NK-92 (cell line): ENCODE results near the gene PTP4A1.
"Not testable (repeated sequence)": the region's sequence is repeated elsewhere in the genome, so short reads cannot be mapped to it uniquely, and the experiment has no call there.

ENCODE experiments used
- DNase-seq: peaks from one replicate; lab custom pipeline; 2025; ENCODE audit not compliant: unreplicated experiment; lab: John Stamatoyannopoulos, UW

PTP4A1 gene

DNA sequence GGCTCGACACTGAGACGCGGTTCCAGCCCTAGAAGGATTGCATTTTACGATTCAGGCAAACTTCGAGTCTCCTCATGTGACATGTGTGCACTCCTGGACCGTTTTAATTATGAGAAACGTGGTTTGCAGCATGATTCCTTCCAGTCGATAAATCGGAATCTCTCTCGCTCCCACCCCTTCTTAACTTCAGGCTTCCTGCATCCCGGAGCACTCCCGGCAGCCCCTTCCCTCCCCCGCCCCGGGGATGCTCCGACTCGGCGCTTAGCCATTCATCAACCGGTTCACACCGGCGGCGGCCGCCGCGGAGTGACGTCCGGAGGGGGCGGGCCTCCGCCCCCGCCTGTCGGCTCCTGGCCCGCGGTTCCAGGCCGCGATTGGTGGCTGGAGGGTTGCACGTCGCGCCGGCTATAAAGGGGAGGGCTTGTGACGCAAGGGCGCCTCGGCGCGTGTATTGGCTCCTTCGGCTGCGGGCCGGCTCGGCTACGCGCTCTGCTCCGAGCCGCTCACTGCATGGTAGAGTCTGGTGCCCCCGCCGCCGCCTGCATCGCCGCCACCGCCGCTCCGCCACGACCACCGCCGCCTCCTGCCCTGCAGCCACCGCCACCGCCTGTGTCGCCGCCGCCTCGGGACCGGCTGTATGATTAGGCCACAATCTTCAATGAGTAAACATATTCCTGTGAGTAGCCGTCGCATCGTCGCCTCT is at the start of gene PTP4A1, which contains the start of gene LOC128125822:
Gene PTP4A1, plus strand, starts transcription at position 437 of the 703 bp plus-strand sequence. CDS start 4,401 bp downstream, outside the sequence.
Gene LOC128125822, plus strand, starts transcription at position 437 of the 703 bp plus-strand sequence.
- peak; percentile 69 for DNase-seq

DNA sequence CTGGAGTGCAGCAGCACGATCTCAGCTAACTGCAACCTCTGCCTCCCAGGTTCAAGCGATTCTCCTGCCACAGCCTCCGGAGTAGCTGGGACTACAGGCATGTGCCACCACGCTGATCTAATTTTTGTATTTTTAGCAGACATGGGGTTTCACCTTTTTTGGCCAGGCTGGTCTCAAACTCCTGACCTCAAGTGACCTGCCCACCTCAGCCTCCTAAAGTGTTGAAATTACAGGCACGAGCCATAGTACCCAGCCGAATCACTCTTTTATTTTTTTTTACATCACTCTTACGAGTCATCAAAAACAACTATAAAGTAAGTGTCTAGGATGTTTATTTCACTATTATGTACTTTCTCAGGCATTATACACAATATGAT is 49.4 kb upstream of the PTP4A1 start:
- not testable (repeated sequence) for DNase-seq

DNA sequence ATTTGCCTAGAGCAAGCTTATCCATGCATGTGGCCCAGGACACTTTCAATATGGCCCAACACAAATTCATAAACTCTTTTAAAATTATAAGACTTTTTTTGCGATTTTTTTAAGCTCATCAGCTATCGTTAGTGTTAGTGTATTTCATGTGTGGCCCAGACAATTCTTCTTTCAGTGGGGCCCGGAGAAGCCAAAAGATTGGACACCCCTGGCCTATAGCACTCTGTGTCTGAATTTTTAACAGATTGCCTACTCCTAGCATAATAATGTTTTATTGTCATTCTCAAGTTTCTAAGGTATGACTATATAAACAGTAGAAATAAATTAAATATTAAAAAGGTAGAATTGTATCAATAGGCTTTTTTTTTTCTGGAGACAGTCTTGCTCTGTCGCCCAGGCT is 48.6 kb upstream of the PTP4A1 start:
- DNase-seq, result no peak

DNA sequence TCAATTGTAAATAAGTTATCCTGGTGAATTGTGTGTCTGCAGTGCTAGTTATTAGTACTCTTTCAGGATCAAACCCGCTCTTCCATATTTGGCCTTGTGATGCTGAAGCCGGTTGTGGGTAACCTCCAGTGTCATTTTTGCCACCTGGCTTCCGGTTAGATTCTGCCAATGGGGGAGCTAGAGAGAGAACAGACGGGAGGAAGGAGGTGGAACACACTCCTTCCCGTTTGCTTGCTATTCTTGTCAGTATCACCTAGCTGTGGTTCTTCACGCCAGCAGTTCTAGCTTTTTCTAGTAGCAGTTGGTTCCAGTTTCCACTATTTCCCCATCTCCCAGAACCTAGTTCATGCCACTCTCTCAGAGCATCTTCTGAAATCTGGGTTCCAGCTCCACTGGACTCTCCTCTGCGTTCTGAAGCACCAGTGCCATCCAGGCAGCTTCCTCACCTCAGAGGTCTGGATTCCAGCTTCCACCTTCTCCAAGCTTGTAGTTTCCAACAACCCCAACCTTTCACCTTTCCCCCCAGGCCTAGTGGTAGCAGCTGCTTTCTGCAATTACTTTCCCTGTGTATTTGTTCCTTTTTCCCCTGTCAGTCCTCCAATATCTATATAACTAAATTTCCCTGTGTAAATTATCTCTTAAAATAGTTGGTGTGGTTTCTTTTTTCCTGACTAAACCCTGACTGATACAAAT is 46.9 kb upstream of the PTP4A1 start:
- DNase-seq, result no peak

DNA sequence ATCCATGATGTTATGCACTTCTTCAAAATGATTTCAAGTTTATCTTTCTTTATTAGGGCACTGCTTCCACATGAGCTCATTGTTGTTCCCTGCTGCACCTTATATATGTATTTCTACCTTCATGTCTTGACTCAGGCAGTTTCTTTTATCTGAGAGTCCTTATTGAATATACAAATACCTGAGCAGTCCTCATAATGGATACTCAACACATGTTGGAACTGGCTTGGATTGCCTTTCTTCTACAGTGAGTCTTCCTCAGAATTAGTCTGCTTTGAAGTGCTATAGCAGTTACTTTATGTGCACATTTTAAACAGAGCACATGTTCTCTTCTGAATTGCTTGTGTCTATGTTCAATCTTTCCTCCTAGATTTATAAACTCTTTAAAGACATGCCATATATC is 45.3 kb upstream of the PTP4A1 start:
- DNase-seq, result no peak

DNA sequence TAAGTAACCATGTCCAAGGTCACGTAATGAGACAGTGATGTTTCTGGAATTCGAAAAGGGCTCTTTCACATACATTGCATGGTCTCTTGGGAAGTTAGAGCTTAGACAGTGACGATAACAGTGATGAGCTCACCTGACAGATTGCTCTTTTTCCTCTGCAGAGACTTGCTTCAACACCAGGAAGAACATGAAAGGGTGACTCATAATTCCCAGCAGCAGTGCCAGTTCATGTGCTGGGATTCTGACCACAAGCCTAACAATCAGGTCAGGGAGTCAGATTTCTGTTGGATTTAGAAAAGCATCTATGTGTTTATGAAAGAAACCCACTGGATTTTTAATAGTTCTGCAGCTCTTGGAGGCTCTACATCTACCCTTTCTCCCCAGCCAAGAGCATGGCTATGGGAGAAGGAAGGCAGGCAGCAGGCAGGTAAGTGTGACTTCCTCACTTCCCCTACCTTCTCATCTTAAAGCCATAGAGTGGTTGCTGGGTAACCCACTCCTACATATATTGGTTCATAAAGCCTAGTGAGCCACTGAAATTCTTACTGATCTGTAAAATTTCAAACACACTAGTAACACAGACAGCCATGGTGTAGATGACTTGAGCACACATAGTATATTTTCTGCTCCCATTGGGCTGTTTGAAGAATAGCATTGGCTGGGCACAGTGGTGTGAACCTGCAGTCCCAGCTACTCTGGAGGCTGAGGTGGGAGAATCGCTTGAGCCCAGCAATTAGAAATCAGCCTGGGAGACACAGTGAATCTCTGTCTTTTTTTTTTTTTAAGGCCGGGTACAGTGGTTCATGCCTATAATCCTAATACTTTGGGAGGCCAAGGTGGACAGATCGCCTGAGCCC is 44.4 kb upstream of the PTP4A1 start:
- DNase-seq, result no peak

DNA sequence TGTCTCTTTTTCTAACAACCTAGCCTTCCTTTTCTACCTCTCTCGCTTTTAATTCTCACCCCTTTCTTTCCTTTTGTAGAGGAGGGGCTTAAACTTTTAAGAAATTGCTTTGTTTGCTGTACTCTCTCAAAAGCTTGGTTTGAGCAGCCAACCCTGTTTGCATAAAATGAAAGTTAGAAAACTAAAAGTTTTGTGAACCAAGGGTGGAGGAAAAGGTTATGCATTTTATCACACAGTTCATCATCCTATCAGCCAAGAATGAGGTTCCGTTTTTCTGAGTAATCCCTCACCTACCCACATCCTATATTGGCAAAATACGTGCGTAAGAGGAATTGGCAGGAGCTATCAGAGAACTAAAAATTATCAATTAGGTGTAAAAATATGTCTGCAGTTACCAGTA is 42.8 kb upstream of the PTP4A1 start:
- no peak for DNase-seq

DNA sequence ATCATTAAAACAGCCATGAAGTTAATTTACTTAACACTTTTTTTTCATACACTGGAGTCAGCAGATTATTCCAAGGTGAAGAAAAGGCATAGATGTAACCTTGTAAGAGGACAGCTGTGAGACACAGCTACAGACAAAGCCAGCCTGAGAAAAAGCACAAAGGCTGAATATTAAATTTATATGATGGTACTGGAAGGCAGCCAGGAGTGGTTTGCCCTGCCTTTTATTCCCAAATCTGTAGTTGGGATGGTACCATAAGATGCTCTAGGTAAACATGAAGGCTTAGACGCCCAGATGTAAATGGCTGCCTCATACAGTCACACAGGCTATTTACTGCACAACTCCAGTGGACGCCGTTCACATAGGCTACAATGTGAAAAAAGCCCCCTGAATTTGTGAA is 42.1 kb upstream of the PTP4A1 start:
- DNase-seq, result no peak

DNA sequence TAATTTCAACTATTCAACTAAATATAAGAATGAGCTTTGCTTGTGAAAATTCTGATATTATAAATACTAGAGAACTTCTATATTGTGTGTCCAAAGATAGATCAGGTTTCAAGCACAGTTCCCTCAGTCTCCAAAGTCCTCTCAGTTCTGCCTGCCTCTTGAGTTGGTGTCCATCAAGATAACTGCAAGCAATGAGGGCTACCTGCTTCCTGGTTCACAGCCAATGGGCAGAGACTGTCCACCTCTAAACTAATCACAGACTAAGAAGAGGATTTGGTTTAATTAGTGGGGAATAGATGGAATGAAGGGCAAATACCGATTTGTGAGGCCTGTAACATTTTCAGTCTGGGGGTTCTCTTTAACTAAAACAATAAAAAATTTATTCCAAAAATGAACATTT is 41.3 kb upstream of the PTP4A1 start:
- no peak for DNase-seq

DNA sequence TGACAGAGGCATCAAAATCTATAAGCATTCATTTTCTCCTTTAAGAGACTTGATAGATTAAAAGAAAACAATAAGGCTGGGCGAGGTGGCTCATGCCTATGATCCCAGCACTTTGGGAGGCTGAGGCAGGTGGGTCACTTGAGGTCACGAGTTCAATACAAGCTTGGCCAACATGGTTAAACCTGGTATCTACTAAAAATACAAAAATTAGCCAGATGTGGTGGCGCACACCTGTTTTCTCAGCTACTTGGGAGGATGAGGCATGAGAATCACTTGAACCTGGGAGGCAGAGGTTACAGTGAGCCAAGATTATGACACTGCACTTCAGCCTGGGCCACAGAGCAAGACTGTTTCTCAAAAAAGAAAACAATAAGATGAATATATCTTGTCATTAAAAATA is 39.3 kb upstream of the PTP4A1 start:
- no peak for DNase-seq

DNA sequence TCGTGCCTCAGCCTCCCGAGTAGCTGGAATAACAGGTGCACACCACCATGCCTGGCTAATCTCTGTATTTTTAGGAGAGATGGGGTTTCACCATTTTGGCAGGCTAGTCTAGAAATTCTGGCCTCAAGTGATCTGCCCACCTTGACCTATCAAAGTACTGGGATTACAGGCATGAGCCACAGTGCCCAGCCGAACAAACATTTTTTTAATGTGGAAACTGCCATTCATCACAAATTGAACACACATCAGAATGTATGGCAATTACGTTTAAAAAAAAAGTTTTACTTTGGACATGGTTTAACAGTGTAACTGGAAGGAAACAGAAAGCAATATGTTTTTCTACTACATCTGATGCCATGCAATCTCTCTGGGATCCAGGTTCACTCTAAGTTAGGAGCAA is 38.3 kb upstream of the PTP4A1 start:
- no peak for DNase-seq

DNA sequence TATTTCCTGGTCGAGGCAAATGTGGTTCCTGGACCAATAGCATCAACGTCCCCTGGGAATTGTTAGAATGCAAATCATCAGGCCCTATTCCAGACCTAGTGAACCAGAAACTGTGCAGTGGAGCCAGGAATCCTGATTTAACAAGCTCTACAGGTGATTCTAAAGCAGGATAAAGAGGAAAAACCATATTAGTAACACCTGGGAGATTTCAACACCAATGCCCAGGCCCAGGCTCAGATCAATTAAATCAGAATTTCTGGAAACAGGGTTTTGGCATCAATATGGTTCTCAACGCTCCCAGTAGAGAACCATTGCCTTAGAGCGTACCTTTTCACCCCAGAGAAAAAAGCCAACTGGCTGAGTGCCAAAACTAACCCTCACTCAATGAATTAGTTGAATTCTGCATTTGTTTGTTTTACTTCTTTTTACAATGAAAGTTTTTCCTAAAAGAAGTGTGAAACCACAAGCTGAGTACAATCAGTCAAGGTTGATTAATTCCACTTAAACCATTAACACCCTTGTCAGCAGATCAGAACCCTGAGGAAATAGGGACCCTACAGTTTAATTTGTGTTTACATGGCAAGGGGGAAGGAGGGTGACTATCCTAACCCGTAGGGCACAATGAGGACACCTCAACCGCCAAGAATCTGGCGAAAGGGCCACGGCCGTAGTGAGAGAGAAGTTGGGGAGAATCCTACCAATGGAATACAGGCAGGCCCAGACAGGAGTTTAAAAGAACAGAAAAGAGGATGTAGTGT is 34.9 kb upstream of the PTP4A1 start:
- no peak for DNase-seq

DNA sequence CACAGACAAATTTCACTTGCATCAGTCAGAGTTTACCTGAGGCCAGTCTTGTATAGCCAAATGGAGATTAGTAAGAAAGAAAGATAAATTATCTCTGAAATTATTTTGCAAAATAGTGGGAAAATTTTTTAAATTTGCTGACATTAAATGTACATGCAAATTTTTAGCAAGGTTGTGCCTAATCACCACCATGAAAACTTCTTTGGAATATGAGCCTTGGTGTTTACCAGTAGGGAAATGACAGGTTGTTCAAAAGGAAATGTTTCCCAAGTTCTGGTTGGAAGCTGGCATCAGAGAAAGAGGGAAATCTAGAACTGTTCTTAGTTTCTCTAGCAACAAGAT is 34.4 kb upstream of the PTP4A1 start:
- no peak for DNase-seq

DNA sequence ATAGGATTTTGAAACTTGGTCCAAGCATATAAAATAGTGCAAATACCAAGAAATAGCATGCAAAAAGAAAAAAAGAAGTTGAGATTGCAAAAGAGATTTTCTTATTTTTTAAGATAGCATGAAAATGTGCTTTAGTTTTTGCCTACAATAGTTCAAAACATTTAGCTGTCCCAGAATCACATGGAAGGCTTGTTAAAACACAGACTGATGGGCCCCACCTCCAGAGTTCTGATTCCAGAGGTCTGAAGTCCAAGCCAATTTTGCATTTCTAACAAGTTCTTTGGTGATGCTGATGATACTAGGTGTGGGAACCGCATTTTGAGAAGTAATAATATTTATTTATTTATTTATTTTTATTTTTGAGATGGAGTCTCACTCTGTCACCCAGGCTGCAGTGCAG is 33.7 kb upstream of the PTP4A1 start:
- DNase-seq, result no peak

DNA sequence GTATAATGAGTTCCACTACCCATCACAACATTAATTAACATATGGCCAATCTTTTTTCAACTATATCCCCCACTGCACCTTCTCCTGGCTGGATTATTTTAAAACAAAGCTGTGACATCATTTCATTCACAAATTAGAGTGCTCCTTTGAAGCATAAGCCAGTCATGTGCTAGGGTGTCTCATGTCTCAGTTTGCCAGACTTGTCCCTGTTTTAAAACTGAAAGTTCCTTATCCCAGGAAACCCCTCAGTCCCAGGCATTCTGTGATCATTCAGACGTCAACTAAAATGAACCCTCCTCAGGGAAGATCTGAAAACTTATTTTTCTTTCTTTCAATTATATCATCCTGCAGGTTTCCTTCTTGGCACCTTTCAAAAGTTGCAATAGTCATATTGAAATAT is 29.3 kb upstream of the PTP4A1 start:
- DNase-seq, result no peak

DNA sequence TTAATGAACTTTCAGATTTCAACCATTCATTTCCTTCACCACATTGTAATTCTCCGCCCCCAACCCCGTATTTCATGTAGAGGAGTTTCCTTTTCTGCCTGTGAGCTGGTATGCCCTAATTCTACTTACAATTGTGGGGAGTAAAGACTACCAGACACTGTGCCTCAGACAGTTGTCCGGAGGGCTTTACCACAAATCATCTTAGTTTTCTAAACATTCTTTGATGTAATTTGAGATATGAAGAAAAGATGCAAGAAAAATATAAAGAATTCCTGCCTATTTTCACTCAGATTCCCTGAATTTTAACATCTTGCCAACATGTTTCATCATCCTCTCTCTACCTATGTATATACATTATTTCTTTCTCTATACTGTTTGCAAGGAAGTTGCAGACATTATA is 28.3 kb upstream of the PTP4A1 start:
- DNase-seq, result no peak

DNA sequence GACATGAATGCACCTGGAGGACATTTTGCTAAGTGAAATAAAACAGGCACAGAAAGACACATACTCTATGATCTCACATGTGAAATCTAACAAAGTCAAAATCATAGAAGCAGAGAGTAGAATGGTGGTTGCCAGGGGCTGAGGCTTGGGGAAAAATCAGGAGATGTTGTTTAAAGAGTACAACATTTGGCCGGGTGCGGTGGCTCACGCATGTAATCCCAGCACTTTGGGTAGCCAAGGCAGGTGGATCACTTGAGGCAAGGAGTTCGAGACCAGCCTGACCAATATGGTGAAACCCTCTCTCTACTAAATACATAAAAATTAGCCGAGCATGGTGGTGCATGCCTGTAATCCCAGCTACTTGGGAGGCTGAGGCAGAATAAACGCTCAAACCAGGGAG is 26.0 kb upstream of the PTP4A1 start:
- no peak for DNase-seq

DNA sequence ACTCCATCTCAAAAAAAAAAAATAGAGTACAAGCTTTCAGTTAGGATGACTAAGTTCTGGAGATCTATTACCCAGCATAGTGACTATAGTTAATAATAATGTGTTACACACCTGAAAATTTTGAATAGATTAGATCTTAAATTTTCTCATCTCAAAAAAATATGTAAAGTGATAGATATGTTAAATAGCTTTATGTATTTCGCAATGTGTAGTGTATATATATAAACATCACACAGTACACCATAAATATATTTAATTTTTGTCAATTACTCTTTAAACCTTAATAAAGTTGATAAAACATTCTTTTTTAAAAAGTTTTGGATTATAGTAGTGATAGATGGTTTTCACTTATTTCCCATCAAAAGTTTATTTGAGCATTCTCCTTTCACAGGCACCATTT is 25.6 kb upstream of the PTP4A1 start:
- no peak for DNase-seq

DNA sequence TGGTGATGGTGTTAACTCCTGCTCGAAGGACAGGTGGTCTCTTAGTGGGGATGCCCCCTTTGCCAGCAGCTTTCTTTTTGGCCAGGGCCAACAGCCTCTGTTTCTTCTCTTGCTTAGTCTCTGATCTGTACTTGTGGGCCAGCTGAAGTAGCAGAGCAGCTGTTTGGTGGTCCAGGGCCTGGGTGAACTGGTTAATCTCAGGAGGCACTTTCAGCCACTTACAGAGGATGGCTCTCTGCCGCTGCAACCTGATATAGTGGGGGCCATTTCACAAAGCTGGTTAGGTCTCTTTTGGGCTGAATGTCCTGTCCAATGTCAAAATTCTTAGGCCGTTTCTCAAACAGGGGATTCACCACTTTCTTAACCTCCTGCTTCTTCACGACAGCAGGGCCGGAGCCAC is 23.2 kb upstream of the PTP4A1 start:
- DNase-seq, result no peak

DNA sequence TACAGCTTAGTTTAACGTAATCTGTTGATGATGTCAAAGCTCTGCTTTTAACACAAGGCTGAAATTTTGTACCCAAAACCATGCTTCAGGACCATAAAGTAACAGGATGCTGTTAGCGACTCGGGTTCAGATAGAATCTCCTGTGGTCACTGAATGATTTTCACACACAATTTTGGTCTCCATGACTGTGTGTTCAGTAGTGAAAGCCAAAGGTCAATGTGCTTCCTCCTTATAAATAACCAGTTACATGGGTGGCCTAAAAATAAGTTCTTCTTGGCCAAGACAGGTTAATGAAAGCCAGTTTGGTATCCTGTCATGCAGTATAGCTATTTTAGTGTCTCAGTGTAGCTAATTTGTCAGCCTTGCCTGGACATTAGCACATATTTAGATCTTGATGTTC is 19.1 kb upstream of the PTP4A1 start:
- DNase-seq, result no peak

DNA sequence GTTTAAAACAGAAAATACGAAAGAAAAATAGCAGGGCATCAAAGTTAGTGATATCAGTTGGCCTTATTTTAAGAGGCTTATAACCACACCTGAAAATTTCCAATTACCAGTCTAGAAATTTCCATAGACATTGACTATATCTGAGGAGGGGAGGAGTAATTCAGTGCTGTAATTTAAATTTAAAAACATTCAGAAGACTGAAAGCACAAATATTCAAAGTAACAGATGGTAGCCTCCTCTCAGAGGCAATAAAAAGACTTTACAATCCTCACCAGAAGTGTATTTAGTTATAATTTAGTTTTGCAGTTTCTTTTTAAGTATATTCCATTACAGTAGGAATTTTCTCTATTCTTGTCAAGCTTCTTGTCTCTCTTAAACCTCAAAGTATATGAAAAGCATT is 18.4 kb upstream of the PTP4A1 start:
- no peak for DNase-seq
